Tibial artery (tissue), 4 donors: Measurements from ENCODE around the gene EYS.
"Not testable (repeated sequence)": the region's sequence is repeated elsewhere in the genome, so short reads cannot be mapped to it uniquely, and the experiment has no call there.

Experiments used
- DNase-seq, 2 donors: peaks; one replicate each; pipeline ENCODE4 v3.0.0-alpha.2; 2019
- H3K27ac ChIP-seq, 2 donors: fragments of 200-600 bp; sonication (generic) in 1 of 2; 1 replicate in 1 of 2; 2 replicates in 1 of 2; pipeline ENCODE4 v1.5.1; 2018 to 2019; ENCODE audit warnings: mild to moderate bottlenecking in 1 of 2
- H3K27me3 ChIP-seq, 2 donors: fragments of 200-600 bp; sonication (generic) in 1 of 2; one replicate each; pipeline versions ENCODE4 v1.5.1 to v1.6.0; 2016 to 2019
- H3K36me3 ChIP-seq, 3 donors: fragments of 200-600 bp; sonication (generic) in 2 of 3; one replicate each; pipeline ENCODE4 v1.5.1; 2016 to 2019; ENCODE audit warnings: mild to moderate bottlenecking in 2 of 3
- H3K4me1 ChIP-seq, 4 donors: fragments of 200-600 bp; sonication (generic) in 2 of 4; 1 replicate in 3 of 4; 2 replicates in 1 of 4; pipeline ENCODE4 v1.5.1; 2016 to 2019
- H3K4me3 ChIP-seq, 2 donors: fragments of 200-600 bp; sonication (generic) in 1 of 2; 1 replicate in 1 of 2; 2 replicates in 1 of 2; pipeline ENCODE4 v1.5.1; 2018 to 2019; ENCODE audit warnings: mild to moderate bottlenecking in 2 of 2
- H3K9me3 ChIP-seq, 3 donors: fragments of 200-600 bp; sonication (generic) in 1 of 3; one replicate each; pipeline ENCODE4 v1.5.1; 2016 to 2019
- CTCF ChIP-seq, 2 experiments: fragments of 200-600 bp in 1 of 2; fragments of 450-650 bp in 1 of 2; IDR thresholded peaks; one replicate each; pipeline ENCODE4 v1.5.1; 2017 to 2019; ENCODE audit warnings: antibody characterized with exemption in 2 of 2, mild to moderate bottlenecking in 1 of 2, moderate library complexity in 1 of 2
- intact Hi-C: fragments of 100-400 bp; cut with DNase I; formaldehyde crosslinking; loops from one replicate; pipeline ENCODE4 v1.15.0; 2023; ENCODE audit warnings: low total_unique reads

EYS gene

DNA sequence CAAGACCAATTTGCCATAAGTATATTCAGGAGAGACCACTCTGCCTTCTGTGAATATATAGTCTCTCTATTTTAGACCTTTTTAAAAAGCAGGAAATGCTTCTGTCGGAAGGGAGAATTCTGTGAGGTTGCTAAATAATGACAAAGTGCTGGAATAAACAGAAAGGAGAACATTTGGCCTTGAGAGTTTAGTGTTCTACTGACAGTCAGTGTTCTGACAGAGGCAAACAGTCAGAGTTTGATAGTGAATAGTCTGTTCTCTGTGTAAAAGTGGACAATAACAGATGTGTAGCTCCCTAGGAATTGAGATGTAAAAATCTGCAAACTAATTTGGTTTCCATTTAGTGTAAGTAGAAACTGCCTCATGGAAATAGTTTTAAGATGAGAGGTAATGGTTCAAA is 1850.8 kb downstream of the EYS start:
- DNase-seq: no peak
- no peaks in the 10 kb centered on the region for H3K4me1 ChIP-seq
- no peak overlapping the region for H3K27ac ChIP-seq
- H3K4me3 ChIP-seq: no peak overlapping the region
- no peak for TF ChIP-seq CTCF (IDR thresholded peaks at IDR 0.05)
- intact Hi-C loops: no loop called here
- no peaks in the 10 kb centered on the region for H3K27me3 ChIP-seq
- no peaks in the 10 kb centered on the region for H3K36me3 ChIP-seq
- no peaks in the 10 kb centered on the region for H3K9me3 ChIP-seq

- TF ChIP-seq CTCF (IDR thresholded peaks at IDR 0.05): no peak
- no peaks in the 10 kb centered on the region for H3K36me3 ChIP-seq
- intact Hi-C loops: no loop called here
Observed at GRCh38 chr6:63844287-63844686, 1862.7 kb downstream of the EYS start.

GRCh38 chr6:63839485-63839884 is 1867.5 kb downstream of the EYS start:
- H3K9me3 ChIP-seq: no peaks in the 10 kb centered on the region
- no peak for DNase-seq
- no peaks in the 10 kb centered on the region for H3K4me1 ChIP-seq
- no peaks in the 10 kb centered on the region for H3K27me3 ChIP-seq
- no peak overlapping the region for H3K4me3 ChIP-seq
- no peak for TF ChIP-seq CTCF (IDR thresholded peaks at IDR 0.05)
- intact Hi-C loops: no loop called here
- no peaks in the 10 kb centered on the region for H3K36me3 ChIP-seq
- no peak overlapping the region for H3K27ac ChIP-seq

More at GRCh38 chr6:63844287-63844686, 1862.7 kb downstream of the EYS start:
- no peak overlapping the region for H3K4me3 ChIP-seq
- no peaks in the 10 kb centered on the region for H3K9me3 ChIP-seq
- no peaks in the 10 kb centered on the region for H3K27me3 ChIP-seq
- H3K4me1 ChIP-seq: no peaks in the 10 kb centered on the region
- no peak overlapping the region for H3K27ac ChIP-seq
- no peak for DNase-seq

GRCh38 chr6:63828678-63829077 is 1878.3 kb downstream of the EYS start:
- H3K27ac ChIP-seq, DNase-seq, H3K9me3 ChIP-seq, H3K4me1 ChIP-seq, H3K36me3 ChIP-seq, H3K27me3 ChIP-seq, H3K4me3 ChIP-seq, intact Hi-C loops: not testable (repeated sequence)

- Histone ChIP-seq H3K27ac (no peak overlapping the region), H3K9me3 (peaks cover 0 to 4% (median 0%) of the 10 kb centered on the region in 3 donors), H3K4me1 (no peaks in the 10 kb centered on the region), H3K36me3 (no peaks in the 10 kb centered on the region), H3K27me3 (no peaks in the 10 kb centered on the region), H3K4me3 (no peak overlapping the region)
- DNase-seq: no peak
- intact Hi-C loops: no loop called here
- no peak for TF ChIP-seq CTCF (IDR thresholded peaks at IDR 0.05)
Observed at GRCh38 chr6:63824722-63825121, 1882.3 kb downstream of the EYS start.

- H3K27me3 ChIP-seq: no peaks in the 10 kb centered on the region
- intact Hi-C loops: no loop called here
- no peaks in the 10 kb centered on the region for H3K36me3 ChIP-seq
- no peak overlapping the region for H3K27ac ChIP-seq
- no peaks in the 10 kb centered on the region for H3K4me1 ChIP-seq
- DNase-seq: no peak
- H3K9me3 ChIP-seq: no peaks in the 10 kb centered on the region
- no peak for TF ChIP-seq CTCF (IDR thresholded peaks at IDR 0.05)
- no peak overlapping the region for H3K4me3 ChIP-seq
Observed at GRCh38 chr6:63821442-63821841, 1885.6 kb downstream of the EYS start.
